GM19467 (cell line): ENCODE measurements around the gene LRRC8B.
A peak's percentile ranks its signal among the peaks of the same experiment; 100 is the strongest.
"Not testable (repeated sequence)": the region's sequence is repeated elsewhere in the genome, so short reads cannot be mapped to it uniquely, and the experiment has no call there.

Experiments used
- ATAC-seq: cut with Tn5 transposase; IDR thresholded peaks from one replicate; pipeline ENCODE4 v1.9.1; 2021; ENCODE audit warnings: mild to moderate bottlenecking, moderate library complexity; ENCODE audit not compliant: unreplicated experiment

The LRRC8B gene

DNA sequence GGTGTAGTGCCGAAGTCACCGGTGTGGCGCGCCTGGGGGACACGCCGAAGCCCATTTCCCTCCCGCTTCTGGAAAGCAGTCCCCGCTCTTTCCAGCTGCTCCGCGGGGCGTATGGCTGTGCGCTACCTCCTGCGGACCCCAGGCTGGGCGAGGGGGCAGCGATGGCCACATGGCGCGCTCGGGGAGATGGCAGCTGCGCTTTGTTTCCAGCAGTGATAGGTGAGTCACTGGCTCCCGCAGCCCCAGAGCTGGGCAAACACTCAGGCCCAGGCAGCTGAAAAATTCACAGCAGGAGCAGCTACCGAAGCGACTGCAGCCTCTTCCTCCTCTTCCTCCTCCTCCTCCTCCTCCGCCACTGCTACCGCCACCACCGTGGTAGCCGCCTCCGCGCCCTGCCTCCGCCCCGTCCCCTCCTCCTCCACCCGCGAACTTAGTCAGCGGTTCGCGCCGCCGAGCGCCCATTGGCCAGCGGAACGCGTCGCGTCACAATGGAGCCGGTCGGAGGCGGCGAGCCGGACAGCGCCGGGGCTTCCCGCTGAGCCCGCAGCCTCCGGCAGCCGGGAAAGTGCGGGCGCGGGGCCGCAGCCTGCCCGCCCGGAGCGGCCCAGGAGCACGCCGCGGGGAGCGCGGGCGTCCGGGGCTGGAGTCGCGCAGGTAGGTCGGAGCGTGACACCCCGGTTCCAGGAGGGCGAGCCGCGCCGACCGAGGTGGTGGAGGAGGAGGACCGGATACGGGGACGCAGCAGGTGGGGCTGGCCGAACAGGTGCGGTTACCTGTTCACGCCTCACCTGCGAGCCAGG is at the start of gene LRRC8B:
TSS of gene LRRC8B (plus strand) at position 461 of the 800 bp plus-strand sequence. CDS start 57,822 bp downstream, outside the sequence.
- peak; percentile 85 for ATAC-seq

DNA sequence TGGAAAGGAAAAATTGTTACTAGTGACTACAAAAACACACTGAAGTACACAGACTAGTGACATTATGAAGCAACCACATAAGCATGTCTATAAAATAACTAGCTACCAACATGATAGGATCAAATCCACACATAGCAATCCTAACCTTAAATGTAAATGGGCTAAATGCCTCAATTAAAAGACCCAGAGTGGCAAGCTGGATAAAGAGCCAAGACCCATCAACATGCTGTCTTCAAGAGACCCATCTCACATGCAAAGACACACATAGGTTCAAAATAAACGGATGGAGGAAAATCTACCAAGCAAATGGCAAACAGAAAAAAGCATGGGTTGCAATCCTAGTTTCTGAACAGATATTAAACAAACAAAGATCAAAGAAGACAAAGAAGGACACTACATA is 49.4 kb upstream of the LRRC8B start:
- no peak for ATAC-seq

DNA sequence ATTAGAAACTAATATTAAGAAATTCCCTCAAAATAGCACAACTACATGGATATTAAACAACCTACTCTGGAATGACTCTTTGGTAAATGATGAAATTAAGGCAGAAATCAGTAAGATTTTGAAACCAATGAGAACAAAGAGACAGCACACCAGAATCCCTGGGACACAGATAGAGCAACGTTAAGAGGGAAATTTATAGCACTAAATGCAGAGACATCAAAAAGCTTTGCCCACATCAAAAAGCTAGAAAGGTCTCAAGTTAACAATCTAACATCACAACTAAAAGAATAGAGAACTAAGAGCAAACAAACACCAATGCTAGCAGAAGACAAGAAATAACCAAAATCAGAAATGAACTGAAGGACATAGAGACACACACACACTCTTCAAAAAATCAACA is 48.6 kb upstream of the LRRC8B start:
- ATAC-seq = no peak

DNA sequence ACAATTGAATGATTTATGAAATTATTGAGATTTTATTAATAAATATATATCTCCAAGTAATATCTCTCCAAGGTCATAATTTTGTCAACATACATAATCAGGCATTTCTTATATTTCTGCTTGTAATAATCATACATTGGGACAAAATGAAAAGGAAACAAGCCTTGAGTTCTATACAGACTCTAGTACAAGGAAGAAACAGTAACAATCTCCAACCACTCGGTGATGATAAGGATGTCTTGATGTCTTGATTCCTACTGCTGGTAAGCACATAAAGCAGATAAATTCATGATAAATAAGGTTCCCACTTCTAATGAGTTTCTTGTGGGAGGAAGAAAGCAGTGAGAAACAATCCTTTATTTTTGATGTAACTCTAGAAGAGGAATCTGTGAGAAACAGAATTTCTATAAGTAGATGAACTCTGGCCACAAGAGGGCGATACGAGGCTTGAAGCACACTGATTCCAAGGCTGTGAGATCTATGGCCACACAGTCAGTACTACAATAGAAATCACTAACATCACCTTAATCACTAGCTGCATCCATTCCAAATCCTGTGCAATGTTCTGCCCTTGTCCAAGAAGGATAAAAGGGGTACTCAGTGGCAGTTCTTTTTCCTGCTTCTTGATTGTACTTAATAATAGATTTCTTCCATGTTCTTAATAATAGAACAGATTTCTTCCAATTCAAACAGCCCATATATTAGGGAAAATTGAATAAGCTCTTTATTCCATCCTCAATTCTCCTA is 41.4 kb upstream of the LRRC8B start:
- ATAC-seq = no peak

GRCh38 chr1:89483757-89484077 is 40.9 kb upstream of the LRRC8B start:
- no peak for ATAC-seq

DNA sequence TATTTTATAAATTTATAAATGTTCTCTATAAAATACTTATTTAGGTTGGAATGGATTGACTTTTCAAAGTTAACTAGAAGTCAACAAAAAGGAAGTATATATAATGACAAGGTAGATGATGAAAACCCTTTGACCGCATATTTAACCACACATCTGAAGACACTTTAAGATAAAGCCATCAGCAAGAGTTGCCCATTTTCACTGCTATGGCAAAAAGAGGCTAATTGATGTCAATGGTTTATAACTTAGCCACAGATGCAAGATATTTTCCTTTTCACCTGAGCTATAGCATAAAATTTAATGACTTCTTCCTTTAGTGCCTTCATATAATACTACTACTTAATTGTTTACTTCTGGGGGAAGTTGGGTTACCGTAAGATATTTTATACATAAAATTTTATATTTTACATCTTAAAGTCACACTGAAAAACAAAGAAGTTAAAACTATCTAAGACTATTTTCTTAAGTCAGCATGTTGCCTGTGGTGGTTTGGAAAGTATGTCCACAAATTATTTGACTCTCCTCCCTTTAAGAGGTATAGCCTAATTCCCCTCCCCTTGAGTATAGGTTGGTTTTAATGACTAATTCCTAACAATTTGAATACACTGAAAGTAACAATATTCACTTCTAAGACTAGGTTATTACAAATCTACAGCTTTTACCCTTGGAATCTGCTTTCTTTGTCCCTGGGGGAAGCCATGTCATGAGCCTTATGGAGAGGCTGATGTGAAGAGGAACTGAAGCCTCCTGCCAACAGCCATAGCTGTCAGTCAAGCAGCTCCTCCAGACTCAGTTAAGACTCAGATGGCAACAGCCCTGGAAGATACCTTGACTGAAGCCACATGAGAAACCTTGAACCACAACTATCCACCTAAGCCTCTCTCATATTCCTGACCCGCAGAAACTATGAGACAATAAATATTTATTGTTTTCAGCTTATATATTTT is 40.3 kb upstream of the LRRC8B start:
- no peak for ATAC-seq

GRCh38 chr1:89487972-89488371 is 36.7 kb upstream of the LRRC8B start:
- no peak for ATAC-seq

DNA sequence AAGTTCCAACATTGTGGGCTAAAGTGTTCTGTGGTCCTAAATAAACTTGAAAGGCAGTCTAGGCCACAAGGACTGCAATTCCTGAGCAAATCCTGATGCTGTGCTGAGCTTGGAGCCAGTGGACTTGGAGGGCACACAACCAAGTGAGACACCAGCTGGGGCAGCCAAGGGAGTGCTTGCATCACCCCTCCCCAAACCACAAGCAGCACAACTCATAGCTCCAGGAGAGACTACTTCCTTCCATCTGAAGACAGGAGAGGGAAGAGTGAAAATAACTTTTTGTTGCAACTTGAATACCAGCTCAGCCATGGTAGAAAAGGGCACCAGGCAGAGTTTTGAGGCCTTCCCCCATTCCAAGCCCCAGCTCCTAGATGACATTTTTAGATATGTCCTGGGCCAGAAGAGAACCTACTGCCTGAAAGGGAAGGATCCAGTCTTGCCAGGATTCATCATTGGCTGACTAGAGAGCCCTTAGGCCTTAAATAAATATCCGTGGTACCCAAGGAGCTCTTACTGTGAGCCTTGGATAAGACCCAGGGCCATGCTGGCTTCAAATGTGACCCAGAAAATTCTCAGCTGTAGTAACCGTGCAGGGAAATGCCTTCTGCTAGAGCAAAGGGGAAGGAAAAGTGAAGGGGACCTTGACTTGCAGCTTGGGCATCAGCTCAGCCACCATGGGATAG is 35.4 kb upstream of the LRRC8B start:
- no peak for ATAC-seq

- ATAC-seq = no peak
Observed at GRCh38 chr1:89490389-89490788, 34.2 kb upstream of the LRRC8B start.

DNA sequence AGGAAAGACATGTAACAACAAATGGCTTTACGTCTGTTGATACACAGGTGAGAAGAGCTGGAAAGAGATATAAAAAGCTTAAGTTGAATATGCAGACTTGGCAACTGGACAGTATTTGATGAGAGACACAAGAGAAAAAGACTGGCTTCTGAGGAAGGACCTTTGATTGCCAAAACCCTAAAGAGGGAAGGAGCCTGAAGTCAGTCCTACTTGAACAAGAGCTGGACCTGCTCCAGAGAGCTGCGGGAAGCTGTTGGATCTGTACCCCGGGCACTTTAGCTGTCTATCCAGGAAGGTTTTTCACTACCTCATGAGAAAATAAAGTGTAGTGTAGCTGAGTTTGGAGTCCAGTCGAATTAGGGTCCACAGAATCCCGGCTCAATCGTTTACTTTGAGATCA is 25.3 kb upstream of the LRRC8B start:
- no peak for ATAC-seq

DNA sequence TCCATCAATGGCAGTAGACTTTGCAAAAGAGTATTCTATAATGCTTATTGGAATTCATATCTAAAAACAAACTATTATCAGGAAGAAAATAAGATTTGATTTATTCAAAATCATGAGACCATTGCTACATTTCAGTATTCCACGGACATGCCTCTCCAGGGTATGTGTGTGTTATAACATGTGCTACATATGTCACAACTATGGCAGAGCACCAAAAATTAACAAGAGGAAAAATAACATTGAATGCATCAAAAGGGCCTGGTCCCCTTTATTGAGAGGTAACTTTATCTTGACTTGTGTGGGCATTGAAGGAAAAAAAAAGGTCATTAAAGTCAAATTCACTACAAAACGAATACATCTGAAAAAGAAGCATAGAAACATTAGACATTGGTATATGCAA is 22.6 kb upstream of the LRRC8B start:
- no peak for ATAC-seq

GRCh38 chr1:89502895-89503294 is 21.7 kb upstream of the LRRC8B start:
- ATAC-seq = no peak

DNA sequence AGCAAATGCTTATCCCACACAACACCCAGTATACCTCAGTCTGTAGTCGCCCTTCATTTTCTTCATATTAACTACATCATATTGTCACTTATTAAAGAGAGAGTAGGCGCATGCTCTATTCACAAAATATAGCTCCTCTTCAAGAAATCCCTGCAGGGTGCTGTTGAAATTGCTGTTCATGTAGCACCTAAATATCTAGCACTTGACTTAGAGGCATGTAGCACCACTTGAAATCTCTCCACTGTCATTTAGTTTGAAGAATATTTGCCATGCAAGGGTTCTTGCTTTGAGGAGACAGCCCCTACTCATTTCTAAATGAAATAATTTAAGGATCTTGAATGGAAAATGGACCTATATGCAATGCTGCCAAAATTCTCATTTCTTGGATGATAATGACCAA is 20.9 kb upstream of the LRRC8B start:
- ATAC-seq = no peak

DNA sequence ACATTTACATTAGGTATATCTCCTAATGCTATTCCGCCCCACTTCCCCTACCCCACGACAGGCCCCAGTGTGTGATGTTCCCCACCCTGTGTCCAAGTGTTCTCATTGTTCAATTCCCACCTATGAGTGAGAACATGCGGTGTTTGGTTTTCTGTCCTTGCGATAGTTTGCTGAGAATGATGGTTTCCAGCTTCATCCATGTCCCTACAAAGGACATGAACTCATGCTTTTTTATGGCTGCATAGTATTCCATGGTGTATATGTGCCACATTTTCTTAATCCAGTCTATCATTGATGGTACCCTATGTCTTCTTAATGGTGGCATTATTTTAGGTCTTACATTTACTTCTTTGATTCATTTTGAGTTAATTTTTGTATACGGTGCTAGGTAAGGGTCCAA is 14.6 kb upstream of the LRRC8B start:
- ATAC-seq = not testable (repeated sequence)

DNA sequence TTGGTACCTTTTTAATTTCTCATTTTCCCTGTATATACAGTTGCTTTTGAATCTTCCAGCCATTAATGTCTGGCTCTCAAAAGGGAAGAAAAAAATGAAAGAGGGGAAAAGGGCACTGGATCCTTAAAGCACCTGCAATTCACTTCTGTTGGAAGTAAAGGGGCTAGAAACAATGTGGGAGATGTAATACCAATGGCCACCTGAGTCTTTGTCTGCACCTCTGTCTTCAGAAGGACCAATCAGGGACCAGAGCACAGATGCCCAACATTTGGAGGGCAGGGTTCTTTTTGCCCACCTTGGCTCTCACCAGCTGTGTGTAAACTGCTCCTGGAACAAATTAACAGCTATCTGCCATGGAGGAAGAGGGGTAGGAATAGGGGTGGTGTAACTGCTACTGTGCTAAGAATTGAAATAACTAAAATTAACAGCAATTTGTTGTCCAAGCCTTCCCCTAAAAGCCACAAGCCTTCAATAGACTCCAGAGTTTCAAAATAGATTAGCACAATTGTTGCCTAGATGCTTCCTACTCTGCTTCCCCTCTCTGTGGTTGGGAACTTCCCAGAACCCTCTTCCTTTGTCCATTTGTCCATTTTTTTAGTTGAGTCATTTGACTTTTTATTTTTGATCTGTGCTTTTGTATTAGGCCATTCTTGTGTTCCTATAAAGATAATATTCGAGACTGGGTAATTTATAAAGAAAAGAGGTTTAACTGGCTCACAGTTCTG is 11.5 kb upstream of the LRRC8B start:
- ATAC-seq = no peak

- ATAC-seq = no peak
Observed at GRCh38 chr1:89516055-89516454, 8.6 kb upstream of the LRRC8B start.

DNA sequence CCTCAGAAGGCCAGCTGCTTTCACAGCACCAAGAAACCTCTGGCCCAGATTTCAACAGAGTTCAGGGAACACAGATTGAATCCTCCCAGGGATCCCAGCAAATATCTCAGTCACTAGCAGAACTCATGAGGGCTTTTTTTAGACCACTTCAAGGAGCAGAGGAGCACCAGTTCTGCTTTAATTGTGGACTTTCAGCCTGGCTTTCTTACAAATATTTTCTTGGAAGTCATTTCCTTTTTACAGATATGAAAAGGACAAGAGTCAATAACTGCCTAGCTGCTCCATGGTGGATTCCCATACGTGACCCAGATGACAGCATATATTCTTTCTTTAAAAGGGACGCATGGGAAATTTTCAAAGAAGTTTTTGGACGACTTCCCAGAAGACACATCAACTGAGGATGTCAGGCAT is 6.4 kb upstream of the LRRC8B start:
- ATAC-seq = no peak

DNA sequence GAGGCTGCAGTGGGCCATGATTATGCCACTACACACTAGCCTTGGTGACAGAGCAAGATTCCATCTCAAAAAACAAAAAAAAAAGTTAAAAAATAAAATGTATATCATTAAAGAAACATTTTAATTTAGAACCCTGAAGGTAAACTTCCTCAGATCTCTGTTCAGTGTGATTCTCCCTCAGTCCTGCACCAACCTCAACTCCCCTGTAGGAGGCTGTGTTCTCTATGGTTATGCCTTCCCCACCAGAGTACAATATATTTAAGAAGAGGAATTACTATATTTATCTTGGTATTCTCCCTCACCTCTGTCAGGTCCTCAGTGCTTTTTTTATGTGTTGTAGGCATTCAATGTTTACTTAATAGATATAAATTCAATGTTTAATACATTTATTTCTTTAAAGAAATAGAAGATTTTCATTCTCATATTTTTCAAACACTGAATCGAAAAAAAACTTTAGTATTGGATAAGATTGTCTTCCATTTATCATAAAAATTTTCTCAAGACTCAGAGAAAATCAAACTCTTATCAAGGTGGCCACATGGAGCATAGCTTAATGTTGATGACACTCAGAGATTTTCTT is 4.8 kb upstream of the LRRC8B start:
- no peak for ATAC-seq

DNA sequence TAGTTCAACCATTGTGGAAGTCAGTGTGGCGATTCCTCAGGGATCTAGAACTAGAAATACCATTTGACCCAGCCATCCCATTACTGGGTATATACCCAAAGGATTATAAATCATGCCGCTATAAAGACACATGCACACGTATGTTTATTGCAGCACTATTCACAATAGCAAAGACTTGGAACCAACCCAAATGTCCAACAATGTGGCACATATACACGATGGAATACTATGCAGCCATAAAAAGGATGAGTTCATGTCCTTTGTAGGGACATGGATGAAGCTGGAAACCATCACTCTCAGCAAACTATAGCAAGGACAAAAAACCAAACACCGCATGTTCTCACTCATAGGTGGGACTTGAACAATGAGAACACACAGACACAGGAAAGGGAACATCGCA is 2.7 kb upstream of the LRRC8B start:
- not testable (repeated sequence) for ATAC-seq
